Ectodermal cell (in vitro differentiated cells): ENCODE results near the gene MOB4.

Source experiments
- H3K27ac ChIP-seq: 2 replicates; pipeline ENCODE4 v1.7.0; 2013; ENCODE audit warnings: mild to moderate bottlenecking, low read depth, low read length; ENCODE audit not compliant: insufficient read depth, poor library complexity, severe bottlenecking
- H3K27me3 ChIP-seq: 2 replicates; pipeline ENCODE4 v1.7.0; 2013; ENCODE audit warnings: mild to moderate bottlenecking, low read length; ENCODE audit not compliant: insufficient read depth, control insufficient read depth, poor library complexity, severe bottlenecking
- H3K36me3 ChIP-seq: one replicate; pipeline ENCODE4 v1.7.0; 2013; ENCODE audit warnings: low read length; ENCODE audit not compliant: control insufficient read depth, insufficient read depth
- H3K4me1 ChIP-seq: one replicate; pipeline ENCODE4 v1.7.0; 2013; ENCODE audit warnings: low read length; ENCODE audit not compliant: control insufficient read depth, insufficient read depth
- H3K4me3 ChIP-seq: 2 replicates; pipeline ENCODE4 v1.7.0; 2013; ENCODE audit warnings: low read depth, low read length, control low read depth; ENCODE audit not compliant: insufficient read depth
- H3K9me3 ChIP-seq: 2 replicates; pipeline ENCODE4 v1.7.0; 2013; ENCODE audit warnings: mild to moderate bottlenecking, low read length, moderate library complexity; ENCODE audit not compliant: control insufficient read depth
- WGBS, 2 experiments: methylation state at CpG; one replicate each; pipeline ENCODE4 v1.1.7; 2013; ENCODE audit warnings: missing lambda C conversion rate in 2 of 2; 5-methylcytosine and 5-hydroxymethylcytosine counted together

MOB4 gene

GRCh38 chr2:197513915-197514314 is 2.0 kb upstream of the MOB4 start:
- H3K4me3 ChIP-seq: no peak overlapping the region
- 93 to 94% methylated on average over 5 of the region's 5 CpGs for WGBS, 2 experiments
- no peak overlapping the region for H3K27ac ChIP-seq
- no peaks in the 10 kb centered on the region for H3K36me3 ChIP-seq
- H3K4me1 ChIP-seq: peaks cover 12% of the 10 kb centered on the region
- H3K9me3 ChIP-seq: no peaks in the 10 kb centered on the region
- H3K27me3 ChIP-seq: no peaks in the 10 kb centered on the region

GRCh38 chr2:197514754-197515153 is 1.1 kb upstream of the MOB4 start:
- Histone ChIP-seq H3K27ac (no peak overlapping the region), H3K9me3 (no peaks in the 10 kb centered on the region), H3K27me3 (no peaks in the 10 kb centered on the region), H3K4me1 (peaks cover 12% of the 10 kb centered on the region), H3K4me3 (no peak overlapping the region), H3K36me3 (no peaks in the 10 kb centered on the region)
- WGBS, 2 experiments: 82 to 85% methylated on average over 3 of the region's 3 CpGs

- H3K4me3 ChIP-seq: peak overlapping the region; percentile 84
- H3K27ac ChIP-seq: peak overlapping the region; percentile 74
- no peaks in the 10 kb centered on the region for H3K9me3 ChIP-seq
- no peaks in the 10 kb centered on the region for H3K27me3 ChIP-seq
- H3K36me3 ChIP-seq: no peaks in the 10 kb centered on the region
- WGBS, 2 experiments: 20 to 21% methylated on average over 16 of the region's 16 CpGs
- peaks cover 12% of the 10 kb centered on the region for H3K4me1 ChIP-seq
Measured at GRCh38 chr2:197515315-197515738, 539 bp upstream of the MOB4 start.

- no peaks in the 10 kb centered on the region for H3K9me3 ChIP-seq
- no peaks in the 10 kb centered on the region for H3K27me3 ChIP-seq
- H3K4me3 ChIP-seq: peak overlapping the region; percentile 84
- H3K36me3 ChIP-seq: no peaks in the 10 kb centered on the region
- peaks cover 12% of the 10 kb centered on the region for H3K4me1 ChIP-seq
- H3K27ac ChIP-seq: peak overlapping the region; percentile 57
- 0 to 1% methylated on average over 17 of the region's 17 CpGs for WGBS, 2 experiments
Measured at GRCh38 chr2:197516393-197516761, 511 bp downstream of the MOB4 start.

- no peaks in the 10 kb centered on the region for H3K36me3 ChIP-seq
- no peaks in the 10 kb centered on the region for H3K27me3 ChIP-seq
- WGBS, 2 experiments: 90 to 96% methylated on average over 2 of the region's 2 CpGs
- peak overlapping the region; percentile 84 for H3K4me3 ChIP-seq
- H3K27ac ChIP-seq: no peak overlapping the region
- H3K4me1 ChIP-seq: peaks cover 12% of the 10 kb centered on the region
- H3K9me3 ChIP-seq: no peaks in the 10 kb centered on the region
Measured at GRCh38 chr2:197517150-197517549, 1.3 kb downstream of the MOB4 start.

- H3K9me3 ChIP-seq: no peaks in the 10 kb centered on the region
- H3K27me3 ChIP-seq: no peaks in the 10 kb centered on the region
- no peaks in the 10 kb centered on the region for H3K4me1 ChIP-seq
- 100% methylated on average over 2 of the region's 2 CpGs for WGBS, 2 experiments
- no peak overlapping the region for H3K27ac ChIP-seq
- H3K36me3 ChIP-seq: peaks cover 8% of the 10 kb centered on the region
- H3K4me3 ChIP-seq: no peak overlapping the region
Measured at GRCh38 chr2:197538412-197538811, 22.5 kb downstream of the MOB4 start.

GRCh38 chr2:197539734-197540133 is 23.9 kb downstream of the MOB4 start:
- Histone ChIP-seq H3K4me3 (no peak overlapping the region), H3K27me3 (no peaks in the 10 kb centered on the region), H3K27ac (no peak overlapping the region), H3K9me3 (no peaks in the 10 kb centered on the region), H3K36me3 (peaks cover 17% of the 10 kb centered on the region), H3K4me1 (no peaks in the 10 kb centered on the region)
- 90% methylated on average over 1 of the region's 1 CpG; no CpG with 5 or more reads in 1 of the 2 experiments for WGBS, 2 experiments

- Histone ChIP-seq H3K36me3 (peaks cover 13% of the 10 kb centered on the region), H3K27ac (no peak overlapping the region), H3K4me3 (no peak overlapping the region), H3K27me3 (no peaks in the 10 kb centered on the region), H3K9me3 (no peaks in the 10 kb centered on the region), H3K4me1 (no peaks in the 10 kb centered on the region)
- 100% methylated on average over 3 of the region's 3 CpGs; no CpG with 5 or more reads in 1 of the 2 experiments for WGBS, 2 experiments
Measured at GRCh38 chr2:197543206-197543605, 27.3 kb downstream of the MOB4 start.

GRCh38 chr2:197547163-197547900 is 31.5 kb downstream of the MOB4 start:
- H3K4me1 ChIP-seq: no peaks in the 10 kb centered on the region
- no peaks in the 10 kb centered on the region for H3K9me3 ChIP-seq
- 91 to 94% methylated on average over 5 of the region's 5 CpGs for WGBS, 2 experiments
- no peak overlapping the region for H3K4me3 ChIP-seq
- H3K36me3 ChIP-seq: peaks cover 16% of the 10 kb centered on the region
- no peaks in the 10 kb centered on the region for H3K27me3 ChIP-seq
- no peak overlapping the region for H3K27ac ChIP-seq

GRCh38 chr2:197548582-197548981 is 32.7 kb downstream of the MOB4 start:
- H3K36me3 ChIP-seq: peaks cover 10% of the 10 kb centered on the region
- H3K4me1 ChIP-seq: no peaks in the 10 kb centered on the region
- no peak overlapping the region for H3K27ac ChIP-seq
- H3K9me3 ChIP-seq: no peaks in the 10 kb centered on the region
- WGBS, 2 experiments: 96% methylated on average over 4 of the region's 5 CpGs
- H3K27me3 ChIP-seq: no peaks in the 10 kb centered on the region
- H3K4me3 ChIP-seq: no peak overlapping the region
